ENCODE measurements around the gene SCYL2. TPM values are rescaled to one million over a fixed set of nuclear protein-coding genes. Genes with fewer than 3 reads are reported as not detected.

SCYL2 gene
- total RNA-seq, 2 experiments from 2014 or later: 33.6 to 38.7 TPM

- no peaks in the 10 kb centered on the region for H3K36me3 Mint-ChIP-seq (ENCODE audit: low read depth)
- ChIA-PET POLR2A (interaction anchor here (1.0 kb wide), 1 partner anchor 319 kb away, joined by 3 read pairs; no protein-coding TSS in a partner anchor), CTCF (interaction anchor here (1.1 to 3.1 kb wide), 8 partner anchors 9 to 320 kb away, joined by 3 to 24 read pairs (median 4); partner anchors contain the start of genes DEPDC4 and SCYL2)
- no peak overlapping the region for H3K4me3 Mint-ChIP-seq
- ATAC-seq (no peak), DNase-seq (peak; percentile 26)
- no peaks in the 10 kb centered on the region for H3K27me3 Mint-ChIP-seq (ENCODE audit: low read depth)
- H3K4me1 Mint-ChIP-seq (ENCODE audit: low read depth): no peaks in the 10 kb centered on the region
- H3K27ac Mint-ChIP-seq: no peak overlapping the region
- no peaks in the 10 kb centered on the region for H3K9me3 Mint-ChIP-seq (ENCODE audit: insufficient read depth)
Observed at GRCh38 chr12:100234591-100235304, 32.2 kb upstream of the SCYL2 start.

DNA sequence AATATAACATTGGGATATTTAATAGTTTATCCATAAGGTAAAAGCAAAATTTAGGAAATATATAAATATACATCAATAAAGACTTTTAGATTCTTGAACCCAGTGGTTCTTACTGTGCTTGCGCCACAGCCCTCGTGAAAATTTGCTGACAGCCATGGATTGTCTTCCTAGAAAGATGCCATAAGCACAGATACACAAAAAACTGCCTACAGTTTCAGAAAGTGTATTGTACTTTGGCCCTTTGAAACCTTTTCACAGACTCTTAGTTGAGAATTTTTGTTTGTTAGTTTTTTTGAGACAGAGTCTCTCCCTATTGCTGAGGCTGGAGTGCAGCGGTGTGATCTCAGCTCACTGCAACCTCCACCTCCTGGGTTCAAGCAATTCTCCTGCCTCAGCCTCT, 28.2 kb upstream of the SCYL2 start:
- POLR2A ChIA-PET: no interaction called here
- CTCF ChIA-PET: no interaction called here

GRCh38 chr12:100239589-100239988, 27.4 kb upstream of the SCYL2 start:
- H3K4me1 Mint-ChIP-seq (ENCODE audit: low read depth): no peaks in the 10 kb centered on the region
- H3K27ac Mint-ChIP-seq: no peak overlapping the region
- no peaks in the 10 kb centered on the region for H3K27me3 Mint-ChIP-seq (ENCODE audit: low read depth)
- no peaks in the 10 kb centered on the region for H3K36me3 Mint-ChIP-seq (ENCODE audit: low read depth)
- POLR2A ChIA-PET: no interaction called here
- ATAC-seq: no peak
- CTCF ChIA-PET: no interaction called here
- no peak overlapping the region for H3K4me3 Mint-ChIP-seq
- DNase-seq: no peak
- no peaks in the 10 kb centered on the region for H3K9me3 Mint-ChIP-seq (ENCODE audit: insufficient read depth)

More for the DNA sequence above, 28.2 kb upstream of the SCYL2 start:
- H3K4me1 Mint-ChIP-seq (ENCODE audit: low read depth): no peaks in the 10 kb centered on the region
- H3K4me3 Mint-ChIP-seq: no peak overlapping the region
- no peaks in the 10 kb centered on the region for H3K9me3 Mint-ChIP-seq (ENCODE audit: insufficient read depth)
- H3K36me3 Mint-ChIP-seq (ENCODE audit: low read depth): no peaks in the 10 kb centered on the region
- no peaks in the 10 kb centered on the region for H3K27me3 Mint-ChIP-seq (ENCODE audit: low read depth)
- DNase-seq (no peak), ATAC-seq (no peak)
- H3K27ac Mint-ChIP-seq: no peak overlapping the region

GRCh38 chr12:100243137-100243536, 23.8 kb upstream of the SCYL2 start:
- ATAC-seq (no peak), DNase-seq (no peak)
- Mint-ChIP-seq H3K27ac (no peak overlapping the region), H3K4me3 (no peak overlapping the region), H3K36me3 (ENCODE audit: low read depth) (no peaks in the 10 kb centered on the region), H3K9me3 (ENCODE audit: insufficient read depth) (no peaks in the 10 kb centered on the region), H3K27me3 (ENCODE audit: low read depth) (no peaks in the 10 kb centered on the region), H3K4me1 (ENCODE audit: low read depth) (no peaks in the 10 kb centered on the region)
- POLR2A ChIA-PET: no interaction called here
- CTCF ChIA-PET: no interaction called here

DNA sequence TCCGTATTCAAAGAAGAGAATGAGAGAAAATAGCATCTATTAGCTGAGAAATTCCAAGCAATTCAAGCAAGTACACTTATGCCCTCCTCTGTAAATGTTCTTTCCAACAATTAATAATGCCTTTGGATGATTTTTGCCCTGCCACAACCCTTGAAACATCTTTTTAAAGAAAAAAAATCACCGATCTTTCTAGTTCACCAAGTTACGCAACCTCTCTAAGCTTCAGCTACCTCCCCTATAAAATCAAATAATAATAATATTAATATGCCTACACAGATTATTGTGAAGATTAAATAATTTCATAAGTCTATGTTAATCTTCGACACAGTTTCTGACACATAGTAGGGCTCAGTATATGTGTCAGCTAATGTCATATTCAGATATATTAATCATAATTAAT, 19.2 kb upstream of the SCYL2 start:
- H3K27ac Mint-ChIP-seq: no peak overlapping the region
- H3K4me3 Mint-ChIP-seq: no peak overlapping the region
- CTCF ChIA-PET: interaction anchor here (0.5 kb wide), 1 partner anchor 93 kb away, joined by 3 read pairs; no protein-coding TSS in a partner anchor
- H3K27me3 Mint-ChIP-seq (ENCODE audit: low read depth): no peaks in the 10 kb centered on the region
- no peak for ATAC-seq
- no peaks in the 10 kb centered on the region for H3K9me3 Mint-ChIP-seq (ENCODE audit: insufficient read depth)
- POLR2A ChIA-PET: no interaction called here
- DNase-seq: no peak
- no peaks in the 10 kb centered on the region for H3K36me3 Mint-ChIP-seq (ENCODE audit: low read depth)
- H3K4me1 Mint-ChIP-seq (ENCODE audit: low read depth): no peaks in the 10 kb centered on the region

GRCh38 chr12:100248886-100249285, 18.1 kb upstream of the SCYL2 start:
- H3K27ac Mint-ChIP-seq: no peak overlapping the region
- H3K9me3 Mint-ChIP-seq (ENCODE audit: insufficient read depth): no peaks in the 10 kb centered on the region
- POLR2A ChIA-PET: no interaction called here
- H3K4me3 Mint-ChIP-seq: no peak overlapping the region
- DNase-seq (no peak), ATAC-seq (no peak)
- H3K27me3 Mint-ChIP-seq (ENCODE audit: low read depth): no peaks in the 10 kb centered on the region
- no peaks in the 10 kb centered on the region for H3K36me3 Mint-ChIP-seq (ENCODE audit: low read depth)
- CTCF ChIA-PET: interaction anchor here (1.1 kb wide), 1 partner anchor 14 kb away, joined by 5 read pairs; no protein-coding TSS in a partner anchor
- no peaks in the 10 kb centered on the region for H3K4me1 Mint-ChIP-seq (ENCODE audit: low read depth)

DNA sequence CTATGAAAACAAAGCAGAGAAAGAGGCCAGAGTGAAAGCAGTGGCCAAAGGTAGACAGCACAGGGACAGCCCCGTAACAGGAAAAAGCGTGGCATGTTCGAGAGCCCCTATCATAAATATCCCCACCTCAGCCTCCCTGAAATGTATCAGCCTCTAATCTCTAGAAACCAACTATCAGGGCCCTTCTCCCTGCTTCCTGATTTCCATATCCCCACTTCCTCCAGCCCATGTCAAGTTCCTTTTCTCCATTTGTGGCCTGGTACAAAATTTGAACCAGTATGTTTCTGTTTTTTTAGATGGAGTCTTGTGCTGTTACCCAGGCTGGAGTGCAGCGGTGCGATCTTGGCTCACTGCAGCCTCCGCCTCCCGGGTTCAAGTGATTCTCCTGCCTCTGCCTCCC, 17.0 kb upstream of the SCYL2 start:
- ATAC-seq (no peak), DNase-seq (no peak)
- Mint-ChIP-seq H3K27me3 (ENCODE audit: low read depth) (no peaks in the 10 kb centered on the region), H3K9me3 (ENCODE audit: insufficient read depth) (no peaks in the 10 kb centered on the region), H3K27ac (no peak overlapping the region), H3K4me3 (no peak overlapping the region), H3K4me1 (ENCODE audit: low read depth) (no peaks in the 10 kb centered on the region), H3K36me3 (ENCODE audit: low read depth) (no peaks in the 10 kb centered on the region)
- ChIA-PET CTCF (no interaction called here), POLR2A (no interaction called here)

GRCh38 chr12:100251917-100252316, 15.1 kb upstream of the SCYL2 start:
- no peak overlapping the region for H3K27ac Mint-ChIP-seq
- H3K4me1 Mint-ChIP-seq (ENCODE audit: low read depth): no peaks in the 10 kb centered on the region

DNA sequence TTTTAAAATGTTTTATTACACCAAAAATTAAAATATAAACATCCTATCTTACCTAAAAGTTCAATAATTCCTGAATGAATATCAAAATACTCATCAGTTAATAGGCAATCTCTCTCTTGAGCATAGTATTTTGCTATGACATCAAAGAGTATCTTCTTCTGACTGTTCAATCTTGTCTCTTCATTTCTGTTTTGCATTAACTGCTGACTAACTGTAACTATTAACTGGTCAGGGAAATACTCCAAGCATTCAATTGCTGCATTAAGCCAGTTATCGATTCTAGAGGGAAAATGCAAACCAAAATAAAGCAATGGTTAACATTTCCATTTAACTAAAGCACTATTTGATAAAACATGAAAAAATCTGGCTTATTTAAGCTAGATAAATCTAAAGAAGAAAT, 13.5 kb upstream of the SCYL2 start:
- no peaks in the 10 kb centered on the region for H3K27me3 Mint-ChIP-seq (ENCODE audit: low read depth)
- no peaks in the 10 kb centered on the region for H3K9me3 Mint-ChIP-seq (ENCODE audit: insufficient read depth)
- CTCF ChIA-PET: no interaction called here
- POLR2A ChIA-PET: no interaction called here
- H3K36me3 Mint-ChIP-seq (ENCODE audit: low read depth): peaks cover 4% of the 10 kb centered on the region
- H3K27ac Mint-ChIP-seq: no peak overlapping the region
- H3K4me1 Mint-ChIP-seq (ENCODE audit: low read depth): peaks cover 8% of the 10 kb centered on the region
- DNase-seq (no peak), ATAC-seq (no peak)
- no peak overlapping the region for H3K4me3 Mint-ChIP-seq

More at GRCh38 chr12:100251917-100252316, 15.1 kb upstream of the SCYL2 start:
- no peak overlapping the region for H3K4me3 Mint-ChIP-seq
- H3K9me3 Mint-ChIP-seq (ENCODE audit: insufficient read depth): no peaks in the 10 kb centered on the region
- DNase-seq (no peak), ATAC-seq (no peak)
- H3K36me3 Mint-ChIP-seq (ENCODE audit: low read depth): no peaks in the 10 kb centered on the region
- POLR2A ChIA-PET: interaction anchor here (0.5 kb wide), 1 partner anchor 86 kb away, joined by 3 read pairs; no protein-coding TSS in a partner anchor
- CTCF ChIA-PET: no interaction called here
- H3K27me3 Mint-ChIP-seq (ENCODE audit: low read depth): no peaks in the 10 kb centered on the region

DNA sequence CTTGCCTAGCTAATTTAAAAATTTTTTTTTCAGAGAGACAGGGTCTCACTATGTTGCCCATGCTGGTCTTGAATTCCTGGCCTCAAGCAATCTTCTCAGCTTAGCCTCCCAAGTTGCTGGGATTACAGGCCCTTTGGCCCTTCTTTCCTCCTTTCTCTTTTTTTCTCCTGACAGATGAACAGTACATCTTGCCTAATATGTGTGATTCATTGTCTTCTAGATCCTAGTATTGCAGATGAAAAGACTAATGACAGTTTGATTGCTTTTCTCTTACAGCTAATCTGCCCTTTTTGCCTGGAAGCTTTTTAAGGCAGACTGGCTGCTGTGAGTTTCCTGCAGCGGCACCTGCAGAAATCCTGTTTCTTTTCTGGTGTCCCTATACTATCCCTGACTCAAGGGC, 12.1 kb upstream of the SCYL2 start:
- Mint-ChIP-seq H3K27me3 (ENCODE audit: low read depth) (no peaks in the 10 kb centered on the region), H3K4me1 (ENCODE audit: low read depth) (peaks cover 11% of the 10 kb centered on the region), H3K4me3 (no peak overlapping the region), H3K27ac (no peak overlapping the region), H3K9me3 (ENCODE audit: insufficient read depth) (no peaks in the 10 kb centered on the region), H3K36me3 (ENCODE audit: low read depth) (peaks cover 4% of the 10 kb centered on the region)
- no peak for ATAC-seq
- ChIA-PET CTCF (interaction anchor here (0.7 to 1.4 kb wide), 2 partner anchors 9 to 217 kb away, joined by 3 read pairs; no protein-coding TSS in a partner anchor), POLR2A (no interaction called here)
- DNase-seq: no peak

- Mint-ChIP-seq H3K9me3 (ENCODE audit: insufficient read depth) (no peaks in the 10 kb centered on the region), H3K4me3 (no peak overlapping the region), H3K27me3 (ENCODE audit: low read depth) (no peaks in the 10 kb centered on the region), H3K4me1 (ENCODE audit: low read depth) (peaks cover 11% of the 10 kb centered on the region), H3K27ac (no peak overlapping the region), H3K36me3 (ENCODE audit: low read depth) (peaks cover 4% of the 10 kb centered on the region)
- DNase-seq (no peak), ATAC-seq (no peak)
- ChIA-PET CTCF (no interaction called here), POLR2A (no interaction called here)
Observed at GRCh38 chr12:100258127-100258526, 8.8 kb upstream of the SCYL2 start.

GRCh38 chr12:100263131-100263530, 3.8 kb upstream of the SCYL2 start:
- H3K4me3 Mint-ChIP-seq: no peak overlapping the region
- ChIA-PET CTCF (no interaction called here), POLR2A (no interaction called here)
- DNase-seq: no peak
- H3K4me1 Mint-ChIP-seq (ENCODE audit: low read depth): peaks cover 12% of the 10 kb centered on the region
- peaks cover under 1% of the 10 kb centered on the region for H3K36me3 Mint-ChIP-seq (ENCODE audit: low read depth)
- H3K27me3 Mint-ChIP-seq (ENCODE audit: low read depth): no peaks in the 10 kb centered on the region
- no peaks in the 10 kb centered on the region for H3K9me3 Mint-ChIP-seq (ENCODE audit: insufficient read depth)
- ATAC-seq: no peak
- no peak overlapping the region for H3K27ac Mint-ChIP-seq

Measured in activated CD8-positive, alpha-beta T cell treated with anti-CD3 and anti-CD28 coated beads, Interleukin-2, amount 10 ng/mL, durations not matched to agents 7 days and 5 days (primary cell).